Measurements from ENCODE around the gene PHYHD1.

Gene PHYHD1

DNA sequence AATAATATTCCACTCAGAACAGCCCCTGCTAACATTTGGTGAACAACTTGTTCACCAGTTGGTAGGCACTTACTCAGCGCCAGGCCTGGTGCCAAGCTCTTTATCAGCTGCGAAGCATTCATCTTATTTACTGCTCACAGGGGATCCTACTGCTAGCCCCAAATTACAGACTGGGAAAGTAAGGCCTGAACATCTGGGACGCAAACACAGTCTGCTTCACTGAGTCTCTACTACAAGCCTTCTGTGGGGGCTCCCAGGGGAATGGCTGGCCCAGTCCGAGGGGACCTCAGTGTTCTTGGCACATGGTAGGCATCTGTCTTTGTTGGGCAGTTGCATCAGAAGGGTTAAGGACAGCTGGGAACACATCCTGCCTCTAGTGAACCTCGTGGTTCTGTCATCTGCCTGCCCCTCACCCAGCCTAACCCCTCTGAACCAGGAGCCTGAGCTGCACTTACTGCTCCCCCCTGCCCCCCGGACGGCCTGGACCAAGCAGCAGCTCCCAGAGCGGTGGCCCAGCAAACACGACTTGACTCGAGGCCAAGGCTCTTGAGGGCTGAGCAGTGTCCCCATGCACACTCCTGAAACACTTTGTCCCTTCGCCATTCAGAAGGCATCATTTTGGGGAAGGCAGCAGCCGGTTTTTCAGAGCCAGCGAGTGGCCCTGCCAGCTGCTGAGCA is at the start of gene PHYHD1:
TSS of gene PHYHD1 (plus strand) at position 602 of the 678 bp plus-strand sequence. CDS start 1,342 bp downstream, outside the sequence.
- DNase-seq (ENCODE audit: low read depth) = no peak

- DNase-seq (ENCODE audit: low read depth) = no peak
These were observed 42.9 kb upstream of the PHYHD1 start for GRCh38 chr9:128877852-128878251.

DNA sequence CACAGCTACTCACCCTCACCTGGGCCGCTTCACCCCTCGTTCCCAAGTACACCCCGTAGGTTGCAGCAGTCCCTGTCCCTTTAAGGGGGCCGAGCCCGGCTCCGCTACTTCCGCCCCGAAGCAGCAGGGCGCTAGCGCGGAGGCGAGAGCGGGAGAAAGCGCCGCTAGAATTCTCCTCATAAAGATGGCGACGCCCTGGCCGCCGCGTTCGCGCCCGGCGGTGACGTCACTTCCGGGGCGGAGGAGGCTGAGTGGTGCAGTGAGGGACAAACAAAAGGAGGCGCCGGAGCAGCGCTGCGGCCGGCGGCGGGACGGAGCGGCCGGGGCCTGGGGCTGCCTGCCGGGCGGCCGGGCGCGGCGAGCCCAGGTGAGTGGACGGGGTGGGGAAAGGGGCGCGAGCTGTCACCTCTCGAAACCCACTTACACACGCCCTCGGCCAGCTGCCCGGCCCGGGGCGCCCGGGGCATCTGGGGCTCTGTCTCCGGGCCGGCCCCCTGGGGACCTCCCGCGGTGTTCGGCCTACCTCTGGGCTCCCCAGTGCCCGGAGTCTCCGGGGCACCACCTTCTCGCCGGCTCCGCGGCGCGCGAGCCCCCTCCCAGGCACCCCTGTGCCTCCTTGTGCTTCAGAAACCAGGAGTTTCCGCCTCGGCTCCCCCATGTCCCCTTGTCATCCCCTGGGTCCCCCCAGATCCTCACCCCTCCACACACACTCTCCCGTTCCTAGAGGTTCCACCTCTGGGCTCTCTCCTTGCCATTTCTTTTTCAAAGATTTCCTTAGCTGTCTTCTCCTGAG is 38.7 kb upstream of the PHYHD1 start, which contains the start of the genes KYAT1 and LRRC8A:
TSS of gene KYAT1 (minus strand) at position 67 of the 793 bp plus-strand sequence. CDS start 36,545 bp downstream, outside the sequence.
TSS of gene LRRC8A (plus strand) at position 250 of the 793 bp plus-strand sequence. CDS start 25,032 bp downstream, outside the sequence.
- DNase-seq (ENCODE audit: low read depth) = peak; percentile 99

GRCh38 chr9:128882677-128883603 is 37.8 kb upstream of the PHYHD1 start:
- DNase-seq (ENCODE audit: low read depth) = no peak

GRCh38 chr9:128884164-128884563 is 36.6 kb upstream of the PHYHD1 start:
- DNase-seq (ENCODE audit: low read depth) = no peak

DNA sequence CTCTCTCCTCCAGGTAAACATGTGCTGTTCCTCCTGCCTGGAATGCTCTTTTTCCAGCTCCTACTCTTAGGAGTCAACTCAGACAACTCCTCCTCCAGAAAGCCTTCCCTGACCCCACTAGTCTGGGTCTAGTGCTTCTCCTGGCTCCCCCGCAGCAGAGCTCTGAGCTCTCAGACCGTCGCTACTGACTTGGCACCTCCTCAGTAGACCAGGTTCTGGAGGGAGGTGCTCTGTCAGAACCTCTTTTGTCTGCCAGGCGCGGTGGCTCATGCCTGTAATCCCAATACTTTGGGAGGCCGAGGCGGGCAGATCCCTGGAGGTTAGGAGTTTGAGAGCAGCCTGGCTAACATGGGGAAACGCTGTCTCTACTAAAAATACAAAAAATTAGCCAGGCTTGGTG is 35.4 kb upstream of the PHYHD1 start:
- DNase-seq (ENCODE audit: low read depth) = no peak

GRCh38 chr9:128885798-128886197 is 35.0 kb upstream of the PHYHD1 start:
- DNase-seq (ENCODE audit: low read depth) = no peak

GRCh38 chr9:128886211-128886891 is 34.4 kb upstream of the PHYHD1 start:
- DNase-seq (ENCODE audit: low read depth) = no peak

DNA sequence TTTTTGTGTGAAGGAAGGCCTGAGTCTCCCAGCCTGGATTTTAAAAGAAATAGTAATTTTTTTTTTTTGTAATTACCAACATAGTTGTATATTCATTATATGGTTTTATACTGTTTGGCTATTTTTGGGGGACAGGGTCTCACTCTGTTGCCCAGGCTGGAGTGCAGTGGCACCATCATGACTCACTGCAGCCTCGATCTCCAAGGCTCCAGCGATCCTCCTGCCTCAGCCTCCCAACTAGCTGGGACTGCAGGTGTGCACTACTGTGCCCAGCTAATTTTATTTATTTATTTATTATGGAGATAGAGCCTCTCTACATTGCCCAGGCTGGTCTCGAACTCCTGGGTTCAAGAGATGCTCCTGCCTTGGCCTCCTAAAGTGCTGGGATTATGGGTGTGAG is 33.7 kb upstream of the PHYHD1 start:
- no peak for DNase-seq (ENCODE audit: low read depth)

DNA sequence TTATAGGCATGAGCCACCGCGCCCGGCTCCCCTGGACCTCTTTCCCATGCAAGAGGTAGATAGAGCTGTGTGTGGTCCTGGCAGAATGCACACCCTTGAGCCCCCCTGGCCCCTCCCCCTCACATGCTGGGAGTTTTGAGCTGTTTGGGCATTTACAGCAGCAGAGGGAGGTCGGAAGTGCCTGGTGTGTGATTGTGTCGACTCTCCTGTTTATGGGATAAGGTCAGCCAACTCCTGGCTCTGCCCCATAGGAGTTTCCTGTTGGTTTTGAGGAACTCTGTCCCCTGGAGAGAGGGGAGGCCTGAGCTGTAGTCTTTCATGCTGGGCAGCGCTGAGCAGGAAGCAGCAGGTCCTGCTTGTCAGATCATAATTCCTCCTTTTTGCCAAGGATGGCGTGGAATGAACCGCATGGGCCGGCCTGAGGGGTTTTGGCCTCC is 32.9 kb upstream of the PHYHD1 start:
- no peak for DNase-seq (ENCODE audit: low read depth)

- no peak for DNase-seq (ENCODE audit: low read depth)
These were observed 29.2 kb upstream of the PHYHD1 start for GRCh38 chr9:128891321-128892220.

DNA sequence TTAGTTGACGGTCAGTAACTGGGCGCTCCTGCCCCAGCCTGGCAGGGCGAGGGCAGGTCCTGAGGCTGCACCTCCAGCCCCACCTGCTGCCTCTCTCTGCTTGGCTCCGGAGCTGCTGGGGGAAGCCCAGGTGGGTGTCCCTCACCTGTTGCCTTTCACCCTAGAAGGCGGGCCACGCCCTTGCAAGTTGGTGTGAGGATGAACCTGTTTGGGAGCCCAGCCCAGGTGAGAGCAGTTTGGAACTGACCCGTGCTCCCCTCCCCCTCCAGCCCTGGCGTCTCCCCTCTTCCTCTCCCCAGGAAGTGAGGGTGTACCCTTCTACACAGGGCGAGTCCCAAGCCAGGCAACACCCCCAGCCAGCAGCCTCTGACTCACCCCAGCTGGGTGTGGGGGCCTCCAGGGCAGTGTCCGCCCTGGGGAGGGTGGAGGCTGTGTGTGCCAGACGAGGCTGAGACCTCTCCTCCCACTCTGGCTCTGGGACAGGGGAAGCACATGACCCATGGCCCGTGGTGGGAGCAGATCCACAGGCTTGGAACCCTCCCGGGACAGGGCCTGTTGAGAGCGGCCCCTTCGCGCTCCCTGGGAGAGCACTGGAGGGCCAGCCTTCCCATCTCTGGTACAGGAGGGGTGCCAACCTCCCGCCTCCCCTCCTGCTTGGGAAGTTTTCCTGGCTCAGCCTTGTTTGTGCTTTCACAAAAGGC is 28.4 kb upstream of the PHYHD1 start:
- no peak for DNase-seq (ENCODE audit: low read depth)

DNA sequence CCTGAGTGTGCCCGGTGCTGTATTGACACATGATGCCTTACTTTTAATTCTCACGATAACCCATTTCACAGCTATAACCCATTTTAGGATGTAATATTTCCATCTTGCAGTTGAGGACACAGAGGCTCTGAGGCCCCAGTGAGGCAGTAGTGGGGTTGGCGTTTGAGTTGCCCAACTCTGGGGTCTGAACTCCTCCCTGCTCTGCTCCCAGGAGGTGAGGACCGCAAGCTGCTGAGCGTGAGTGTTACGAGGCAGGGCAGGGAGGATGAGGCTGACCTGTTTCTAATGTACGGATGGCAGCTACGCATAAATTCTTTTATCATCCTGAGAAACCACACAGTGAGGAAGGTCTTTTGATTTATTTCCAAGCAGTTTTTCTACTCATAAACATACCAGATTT is 27.4 kb upstream of the PHYHD1 start:
- DNase-seq (ENCODE audit: low read depth) = no peak

- no peak for DNase-seq (ENCODE audit: low read depth)
These were observed 26.0 kb upstream of the PHYHD1 start for GRCh38 chr9:128894764-128895163.

DNA sequence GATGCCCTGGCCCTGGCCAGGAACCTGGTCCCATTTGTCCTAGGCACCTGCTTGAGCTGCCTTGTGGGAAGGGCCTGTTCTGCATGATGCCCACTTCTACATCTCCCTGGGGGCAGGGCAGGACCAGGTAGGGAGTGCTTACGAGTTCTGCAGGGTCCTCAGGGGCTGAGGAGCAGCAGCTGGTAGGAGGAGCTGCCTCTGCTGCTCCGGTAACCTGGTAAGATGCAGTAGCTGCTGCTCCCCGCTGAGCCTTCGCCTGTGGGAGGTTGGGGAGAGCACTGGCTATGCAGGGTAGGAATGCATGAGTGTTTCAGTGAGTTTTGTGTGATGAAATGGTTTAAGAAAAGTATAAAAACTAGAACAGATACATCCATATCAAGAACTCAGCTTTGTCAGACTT is 25.2 kb upstream of the PHYHD1 start:
- no peak for DNase-seq (ENCODE audit: low read depth)

DNA sequence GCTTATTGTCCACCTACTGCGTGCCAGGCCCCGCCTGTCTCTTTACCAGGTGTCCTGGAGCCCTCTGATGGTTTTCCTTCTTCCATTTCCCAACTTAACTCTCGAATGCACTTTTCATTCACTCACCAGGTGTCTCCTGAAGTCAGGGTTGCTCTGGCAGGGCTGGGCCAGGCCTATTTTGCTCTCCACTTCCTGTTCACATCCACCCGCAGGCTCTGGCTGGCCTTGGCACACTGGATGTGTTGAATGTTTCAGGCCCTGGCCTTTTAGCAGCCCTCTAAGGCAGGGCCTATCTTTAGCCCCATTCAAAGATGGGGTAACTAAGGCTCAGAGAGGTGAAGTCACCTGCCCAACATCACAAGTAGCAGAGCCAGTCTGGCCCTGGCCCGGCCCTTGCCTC is 22.4 kb upstream of the PHYHD1 start:
- DNase-seq (ENCODE audit: low read depth) = no peak

GRCh38 chr9:128898845-128899565 is 21.8 kb upstream of the PHYHD1 start:
- DNase-seq (ENCODE audit: low read depth) = no peak

DNA sequence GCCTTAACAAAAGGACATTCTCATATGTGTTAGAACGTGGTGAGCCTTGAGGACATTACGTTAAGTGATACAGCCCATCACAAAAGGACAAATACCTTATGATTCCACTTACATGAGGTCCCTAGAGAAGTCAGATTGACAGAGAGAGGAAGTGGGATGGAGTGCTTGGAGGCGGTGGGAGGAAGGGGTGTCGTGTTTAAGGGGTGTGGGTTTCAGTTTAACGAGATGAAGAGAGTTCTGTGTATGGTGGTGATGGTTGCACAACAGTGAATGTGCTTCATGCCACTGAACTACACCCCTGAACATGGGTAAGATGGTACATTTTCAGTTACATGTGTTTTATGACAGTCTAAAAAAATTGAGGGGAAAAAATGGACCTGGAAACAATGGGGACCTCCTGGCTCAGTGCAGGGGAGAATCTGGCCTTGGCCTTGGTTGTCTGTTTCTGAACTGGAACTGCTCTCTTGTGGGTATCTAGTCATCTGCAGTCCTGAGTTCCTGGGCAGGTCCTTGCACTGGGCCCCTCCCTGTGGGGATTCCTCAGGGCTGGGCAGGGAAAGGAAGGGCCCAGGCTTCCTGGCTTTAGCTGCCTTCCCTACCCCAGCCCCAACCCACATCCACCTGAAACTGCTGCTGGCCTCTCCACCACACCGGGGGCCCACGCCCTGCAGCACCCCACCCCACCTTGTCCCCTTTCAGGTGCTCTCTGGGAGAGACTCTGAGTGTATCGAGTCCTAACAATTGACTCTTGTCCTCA is 21.0 kb upstream of the PHYHD1 start:
- DNase-seq (ENCODE audit: low read depth) = no peak

All from stimulated activated CD8-positive, alpha-beta memory T cell treated with anti-CD3 and anti-CD28 coated beads, Interleukin-7, amount 100 ng/mL, for 24 hours (primary cell).